ENCODE data around the gene INIP. TPM values are rescaled to one million over a fixed set of nuclear protein-coding genes. Genes with fewer than 3 reads are reported as not detected.

The INIP gene, protein sequence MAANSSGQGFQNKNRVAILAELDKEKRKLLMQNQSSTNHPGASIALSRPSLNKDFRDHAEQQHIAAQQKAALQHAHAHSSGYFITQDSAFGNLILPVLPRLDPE
- total RNA-seq (2012; rRNA removed): 17.7 and 19.7 TPM in 2 replicates

DNA sequence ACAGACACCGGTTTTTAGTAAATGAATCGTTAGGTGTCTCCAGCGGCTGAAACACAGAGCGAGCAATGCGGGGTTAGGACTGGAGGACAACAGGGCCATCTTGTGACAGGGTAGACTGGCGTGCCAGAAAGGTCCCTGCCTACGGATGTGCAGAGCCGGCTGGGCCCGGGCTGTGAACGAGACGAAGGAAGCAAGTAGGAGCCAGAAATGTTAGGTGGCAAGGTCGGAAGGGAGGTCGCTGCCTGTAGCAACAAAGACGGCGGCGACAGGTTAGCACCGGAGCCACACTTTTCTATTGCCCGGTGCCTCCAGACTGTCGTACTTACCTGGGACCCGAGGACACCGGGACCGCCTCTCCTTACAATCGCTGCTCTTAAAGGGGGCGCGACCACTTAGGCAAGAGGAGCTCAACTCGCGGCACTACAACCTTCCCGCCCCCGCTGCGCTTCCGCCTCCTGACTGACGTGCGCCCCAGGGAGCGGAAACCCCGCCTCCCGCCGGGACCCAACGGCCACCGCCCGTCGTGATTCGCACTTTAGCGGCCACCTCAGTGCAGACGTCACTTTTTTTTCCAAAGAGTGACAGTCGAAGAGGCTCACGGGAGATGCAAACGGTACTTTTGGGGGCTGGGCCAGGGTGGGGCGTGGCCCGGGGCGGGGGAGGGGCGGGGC is at the start of gene INIP:
Gene INIP, minus strand, starts transcription at position 457 of the 671 bp plus-strand sequence. CDS start 1,632 bp downstream, outside the sequence.
- Histone ChIP-seq H3K4me3 (ENCODE audit: low read length) (peak within 1 kb of the TSS; percentile 99), H3K4me2 (ENCODE audit: low read length) (peak within 1 kb of the TSS; percentile 89), H3K27me3 (ENCODE audit: control insufficient read depth, insufficient read depth, low read length) (no peaks in the 10 kb centered on the region), H3K4me1 (ENCODE audit: control insufficient read depth, insufficient read depth, low read length) (peaks cover 5% of the 10 kb centered on the region), H3K9me3 (replicated peaks; ENCODE audit: low read length) (no peaks in the 10 kb centered on the region), H3K36me3 (ENCODE audit: insufficient read depth, low read length) (no peaks in the 10 kb centered on the region), H3K9ac (ENCODE audit: low read depth, low read length) (peak within 1 kb of the TSS; percentile 96)

DNA sequence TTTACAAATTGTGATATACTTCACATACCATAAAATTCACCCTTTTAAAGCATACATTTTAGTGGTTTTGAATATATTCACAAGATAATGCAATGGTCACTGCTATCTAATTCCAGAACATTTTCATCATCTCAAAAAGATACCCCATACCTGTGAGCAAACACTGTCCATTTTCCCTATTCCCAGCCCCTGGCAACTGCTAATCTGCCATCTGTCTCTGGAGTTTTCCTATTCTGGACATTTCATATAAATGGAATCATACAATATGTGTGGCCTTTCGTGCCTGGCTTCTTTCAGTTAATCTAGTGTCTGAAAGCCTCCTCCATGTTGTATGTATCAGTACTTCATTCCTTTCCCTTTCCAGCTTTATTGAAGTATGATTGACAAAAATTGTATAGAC is 47.4 kb upstream of the INIP start:
- Histone ChIP-seq H3K36me3 (ENCODE audit: insufficient read depth, low read length) (no peaks in the 10 kb centered on the region), H3K4me3 (ENCODE audit: low read length) (no peak overlapping the region)

DNA sequence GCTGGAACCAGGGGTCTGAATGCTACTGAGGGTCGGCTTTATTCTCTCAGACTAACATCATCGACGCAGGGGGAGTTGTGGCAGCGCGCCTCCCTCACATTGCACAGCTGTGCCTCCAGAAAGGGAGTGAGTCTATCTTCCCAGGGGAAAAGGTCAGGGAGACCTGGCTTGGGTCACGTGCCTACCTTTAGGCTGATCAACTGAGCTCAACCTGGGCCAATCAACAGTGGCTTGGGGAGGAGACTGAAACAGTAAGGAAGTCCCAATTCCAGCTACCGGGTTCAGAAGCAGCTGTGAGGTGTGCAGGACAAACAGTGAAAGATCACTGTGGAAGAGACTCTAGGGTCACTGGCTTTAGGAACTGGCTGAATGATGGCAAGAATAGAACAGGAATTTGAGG is 46.9 kb upstream of the INIP start:
- no peaks in the 10 kb centered on the region for H3K9me3 ChIP-seq (replicated peaks; ENCODE audit: low read length)
- H3K4me3 ChIP-seq (ENCODE audit: low read length): no peak overlapping the region
- H3K4me1 ChIP-seq (ENCODE audit: control insufficient read depth, insufficient read depth, low read length): peaks cover 12% of the 10 kb centered on the region
- H3K4me2 ChIP-seq (ENCODE audit: low read length): no peak overlapping the region
- no peak overlapping the region for H3K9ac ChIP-seq (ENCODE audit: low read depth, low read length)
- no peaks in the 10 kb centered on the region for H3K27me3 ChIP-seq (ENCODE audit: control insufficient read depth, insufficient read depth, low read length)
- H3K36me3 ChIP-seq (ENCODE audit: insufficient read depth, low read length): no peaks in the 10 kb centered on the region

More for the DNA sequence above, 47.4 kb upstream of the INIP start:
- Histone ChIP-seq H3K4me2 (ENCODE audit: low read length) (no peak overlapping the region), H3K27me3 (ENCODE audit: control insufficient read depth, insufficient read depth, low read length) (no peaks in the 10 kb centered on the region), H3K9ac (ENCODE audit: low read depth, low read length) (no peak overlapping the region), H3K9me3 (replicated peaks; ENCODE audit: low read length) (no peaks in the 10 kb centered on the region), H3K4me1 (ENCODE audit: control insufficient read depth, insufficient read depth, low read length) (peaks cover 12% of the 10 kb centered on the region)

DNA sequence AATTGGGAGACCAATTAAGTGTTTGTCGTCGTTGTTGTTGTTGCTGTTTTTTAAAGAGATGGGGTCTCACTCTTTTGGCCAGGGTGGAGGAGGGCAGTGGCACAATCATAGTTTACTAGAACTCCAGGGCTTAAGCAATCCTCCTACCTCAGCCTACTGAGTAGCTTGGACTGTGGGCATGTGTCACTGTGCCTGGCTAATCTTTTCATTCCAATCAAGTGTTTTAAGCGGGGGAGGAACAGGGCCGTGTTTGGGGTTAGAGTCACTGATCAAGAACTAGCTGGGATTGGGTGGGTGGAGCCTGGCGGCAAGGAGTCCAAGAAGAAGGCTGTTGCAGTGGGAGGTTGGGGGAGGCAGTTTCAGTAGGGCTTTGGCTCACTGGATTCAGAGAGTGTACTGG is 46.4 kb upstream of the INIP start:
- Histone ChIP-seq H3K4me3 (ENCODE audit: low read length) (no peak overlapping the region), H3K36me3 (ENCODE audit: insufficient read depth, low read length) (no peaks in the 10 kb centered on the region), H3K9ac (ENCODE audit: low read depth, low read length) (no peak overlapping the region)

DNA sequence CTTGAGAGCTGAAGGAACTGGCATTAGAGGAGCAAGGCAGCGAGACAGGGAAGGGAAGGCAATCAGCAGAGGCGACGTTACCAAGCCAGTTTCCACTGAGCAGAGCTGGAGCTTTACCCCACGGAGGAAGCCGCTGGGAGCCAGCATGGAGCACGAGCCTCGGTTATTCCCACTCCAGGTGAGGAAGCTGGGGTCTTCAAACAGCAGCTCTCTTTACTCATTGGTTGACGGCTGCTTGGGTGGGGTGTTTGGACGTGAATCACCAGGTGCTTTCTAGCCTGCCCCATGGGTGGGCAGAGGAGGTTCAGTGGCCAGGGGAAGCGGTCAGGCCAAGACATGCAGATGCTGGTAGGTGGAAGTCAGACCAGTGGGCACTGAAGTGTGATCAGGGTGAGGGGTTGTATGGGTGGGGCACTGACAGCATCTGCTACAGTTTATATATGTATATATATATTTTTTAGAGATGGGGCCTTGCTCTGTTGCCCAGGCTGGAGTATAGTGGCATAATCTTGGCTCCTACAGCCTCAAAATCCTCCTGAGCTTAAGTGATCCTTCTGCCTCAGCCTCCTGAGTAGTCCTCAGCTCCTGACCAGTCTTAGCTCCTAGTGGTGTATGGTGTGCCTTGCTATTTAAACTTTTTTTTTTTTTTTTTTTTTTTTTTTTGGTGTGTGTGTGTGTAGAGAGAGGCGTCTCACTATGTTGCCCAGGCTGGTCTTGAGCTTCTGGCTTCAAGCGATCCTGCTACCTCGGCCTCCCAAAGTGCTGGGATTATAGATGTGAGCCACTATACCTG is 45.0 kb upstream of the INIP start:
- H3K27me3 ChIP-seq (ENCODE audit: control insufficient read depth, insufficient read depth, low read length): no peaks in the 10 kb centered on the region
- H3K9me3 ChIP-seq (replicated peaks; ENCODE audit: low read length): no peaks in the 10 kb centered on the region
- H3K4me2 ChIP-seq (ENCODE audit: low read length): no peak overlapping the region
- no peaks in the 10 kb centered on the region for H3K36me3 ChIP-seq (ENCODE audit: insufficient read depth, low read length)
- no peak overlapping the region for H3K9ac ChIP-seq (ENCODE audit: low read depth, low read length)
- no peak overlapping the region for H3K4me3 ChIP-seq (ENCODE audit: low read length)
- H3K4me1 ChIP-seq (ENCODE audit: control insufficient read depth, insufficient read depth, low read length): peaks cover 12% of the 10 kb centered on the region

More for the DNA sequence above, 46.4 kb upstream of the INIP start:
- no peaks in the 10 kb centered on the region for H3K27me3 ChIP-seq (ENCODE audit: control insufficient read depth, insufficient read depth, low read length)
- no peaks in the 10 kb centered on the region for H3K9me3 ChIP-seq (replicated peaks; ENCODE audit: low read length)
- H3K4me1 ChIP-seq (ENCODE audit: control insufficient read depth, insufficient read depth, low read length): peaks cover 12% of the 10 kb centered on the region
- no peak overlapping the region for H3K4me2 ChIP-seq (ENCODE audit: low read length)

DNA sequence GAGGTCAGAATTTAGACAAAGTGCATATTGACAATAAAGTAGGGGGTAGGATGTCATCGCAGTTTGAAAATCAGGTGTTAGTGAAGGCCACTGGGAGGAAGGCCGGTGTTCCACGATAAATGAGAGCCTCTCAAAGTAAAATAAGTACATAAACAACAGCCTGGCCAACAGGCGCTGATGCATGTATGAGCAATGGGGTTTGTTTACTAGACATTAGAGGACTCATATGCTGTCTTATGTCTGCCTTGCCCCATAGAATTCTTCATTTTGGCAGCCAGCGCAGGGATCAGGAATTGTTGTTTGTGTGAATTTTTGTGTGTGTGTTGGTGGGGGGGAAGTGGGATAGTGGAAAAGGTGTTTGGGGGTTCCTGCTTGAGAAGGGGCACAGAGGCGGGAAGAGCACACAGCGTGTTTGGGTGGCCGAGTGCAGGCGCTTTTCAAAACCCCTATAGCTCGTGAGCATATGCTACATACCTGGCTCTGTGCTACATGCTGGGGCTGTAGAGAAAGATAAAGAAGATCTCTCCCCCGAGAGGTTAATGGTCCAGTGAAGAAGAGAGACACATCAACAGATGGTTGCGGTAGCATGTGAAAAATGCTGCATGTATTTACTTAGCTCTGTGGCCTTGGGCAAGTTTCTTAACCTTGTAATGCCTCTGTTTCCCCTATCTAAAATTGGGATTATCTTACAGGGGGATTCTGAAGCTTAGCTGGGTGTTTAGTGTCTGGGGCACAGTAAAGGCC is 44.2 kb upstream of the INIP start:
- Histone ChIP-seq H3K36me3 (ENCODE audit: insufficient read depth, low read length) (no peaks in the 10 kb centered on the region), H3K4me2 (ENCODE audit: low read length) (no peak overlapping the region), H3K27me3 (ENCODE audit: control insufficient read depth, insufficient read depth, low read length) (no peaks in the 10 kb centered on the region), H3K4me1 (ENCODE audit: control insufficient read depth, insufficient read depth, low read length) (peaks cover 12% of the 10 kb centered on the region), H3K9me3 (replicated peaks; ENCODE audit: low read length) (no peaks in the 10 kb centered on the region), H3K9ac (ENCODE audit: low read depth, low read length) (no peak overlapping the region), H3K4me3 (ENCODE audit: low read length) (no peak overlapping the region)

DNA sequence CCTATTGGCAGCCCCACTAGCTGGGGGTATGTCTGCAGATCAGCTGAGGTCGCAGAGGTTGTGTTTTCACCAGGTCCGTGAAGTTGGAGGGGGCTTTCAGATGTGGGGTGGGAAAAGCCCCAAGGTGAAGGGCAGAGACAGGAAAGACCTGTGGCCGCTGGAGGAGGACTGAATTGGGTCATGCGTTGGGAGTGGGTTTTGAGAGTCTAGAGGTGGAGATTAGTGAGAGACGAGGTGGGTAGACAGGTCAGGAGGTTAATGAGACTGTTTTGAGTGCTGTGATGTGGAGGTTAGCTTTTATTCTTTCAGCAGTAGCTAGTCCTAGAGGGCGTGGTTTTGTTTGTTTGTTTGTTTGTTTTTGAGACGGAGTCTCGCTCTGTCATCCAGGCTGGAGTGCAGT is 42.9 kb upstream of the INIP start:
- Histone ChIP-seq H3K9ac (ENCODE audit: low read depth, low read length) (no peak overlapping the region), H3K4me1 (ENCODE audit: control insufficient read depth, insufficient read depth, low read length) (peaks cover 12% of the 10 kb centered on the region), H3K9me3 (replicated peaks; ENCODE audit: low read length) (no peaks in the 10 kb centered on the region), H3K4me3 (ENCODE audit: low read length) (no peak overlapping the region), H3K36me3 (ENCODE audit: insufficient read depth, low read length) (no peaks in the 10 kb centered on the region), H3K27me3 (ENCODE audit: control insufficient read depth, insufficient read depth, low read length) (no peaks in the 10 kb centered on the region), H3K4me2 (ENCODE audit: low read length) (no peak overlapping the region)

DNA sequence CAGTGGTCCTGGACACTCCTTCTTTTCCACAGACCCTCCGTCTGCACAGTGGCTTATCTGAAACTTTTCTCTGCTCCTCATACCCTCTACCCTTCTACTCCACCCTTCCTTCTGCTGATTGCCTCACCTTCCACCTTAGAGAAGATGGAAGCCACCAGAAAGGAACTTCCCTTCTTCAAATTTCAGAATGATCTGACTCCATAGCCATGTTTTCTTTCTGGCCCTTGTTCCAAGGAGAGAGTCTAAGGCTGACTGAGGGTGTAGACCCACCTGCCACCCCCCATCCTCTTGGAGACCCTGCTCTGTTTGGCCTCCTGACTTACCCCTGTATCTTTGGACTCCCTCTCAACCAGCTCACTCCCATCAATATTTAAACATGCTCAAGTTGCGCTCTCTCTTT is 40.0 kb upstream of the INIP start:
- H3K27me3 ChIP-seq (ENCODE audit: control insufficient read depth, insufficient read depth, low read length): no peaks in the 10 kb centered on the region
- no peaks in the 10 kb centered on the region for H3K36me3 ChIP-seq (ENCODE audit: insufficient read depth, low read length)
- H3K9ac ChIP-seq (ENCODE audit: low read depth, low read length): no peak overlapping the region
- H3K4me3 ChIP-seq (ENCODE audit: low read length): no peak overlapping the region
- H3K9me3 ChIP-seq (replicated peaks; ENCODE audit: low read length): no peaks in the 10 kb centered on the region
- peaks cover 23% of the 10 kb centered on the region for H3K4me1 ChIP-seq (ENCODE audit: control insufficient read depth, insufficient read depth, low read length)
- H3K4me2 ChIP-seq (ENCODE audit: low read length): no peak overlapping the region

DNA sequence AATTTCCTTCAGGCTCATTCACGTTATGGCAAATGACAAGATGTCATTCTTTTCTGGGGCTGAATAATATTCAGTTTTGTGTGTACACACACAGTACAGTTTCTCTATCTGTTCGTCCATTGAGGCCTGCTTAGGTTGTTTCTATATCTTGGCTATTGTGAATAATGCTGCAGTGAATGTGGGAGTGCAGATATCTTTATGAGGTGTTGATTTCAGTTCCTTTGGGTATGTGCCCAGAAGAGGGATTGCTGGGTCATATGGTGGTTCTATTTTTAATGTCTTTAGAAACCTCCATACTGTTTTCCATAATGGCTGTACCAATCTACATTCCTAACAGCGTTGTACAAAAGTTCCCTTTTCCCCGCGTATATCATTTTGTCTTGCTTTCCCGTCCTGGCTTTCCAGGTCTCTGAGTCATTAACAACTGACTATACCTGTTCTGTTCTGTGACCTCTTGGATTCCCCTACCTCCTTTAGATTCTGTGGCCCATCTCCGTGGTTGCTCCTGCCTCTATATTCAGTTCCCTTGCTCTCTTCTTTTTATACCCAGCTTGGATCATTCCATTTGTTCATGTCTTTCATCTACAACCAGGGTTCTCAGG is 39.5 kb upstream of the INIP start:
- Histone ChIP-seq H3K9me3 (replicated peaks; ENCODE audit: low read length) (no peaks in the 10 kb centered on the region), H3K27me3 (ENCODE audit: control insufficient read depth, insufficient read depth, low read length) (no peaks in the 10 kb centered on the region), H3K4me3 (ENCODE audit: low read length) (no peak overlapping the region), H3K4me2 (ENCODE audit: low read length) (no peak overlapping the region), H3K9ac (ENCODE audit: low read depth, low read length) (no peak overlapping the region), H3K4me1 (ENCODE audit: control insufficient read depth, insufficient read depth, low read length) (peaks cover 29% of the 10 kb centered on the region), H3K36me3 (ENCODE audit: insufficient read depth, low read length) (no peaks in the 10 kb centered on the region)

DNA sequence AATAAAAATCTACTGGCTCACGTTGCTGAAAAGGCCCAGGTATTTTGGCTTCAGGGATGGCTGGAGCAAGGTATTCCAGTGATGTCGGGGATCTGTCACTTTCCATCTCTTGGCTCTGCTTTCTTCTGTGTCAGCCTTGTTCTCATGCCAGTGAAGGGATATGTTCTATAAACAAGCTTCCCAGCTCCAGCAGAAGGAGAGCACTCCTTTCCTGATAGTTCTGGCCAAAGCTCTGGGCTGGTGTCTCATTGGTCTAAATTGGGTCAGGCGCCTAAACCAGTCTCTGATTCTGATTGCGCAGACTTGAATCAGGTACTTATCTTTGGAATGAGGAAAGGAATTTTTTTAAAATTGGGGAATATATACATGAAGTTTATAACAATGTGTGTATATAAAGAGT is 37.8 kb upstream of the INIP start:
- Histone ChIP-seq H3K27me3 (ENCODE audit: control insufficient read depth, insufficient read depth, low read length) (no peaks in the 10 kb centered on the region), H3K36me3 (ENCODE audit: insufficient read depth, low read length) (no peaks in the 10 kb centered on the region), H3K4me1 (ENCODE audit: control insufficient read depth, insufficient read depth, low read length) (peaks cover 39% of the 10 kb centered on the region), H3K4me2 (ENCODE audit: low read length) (no peak overlapping the region), H3K9ac (ENCODE audit: low read depth, low read length) (no peak overlapping the region), H3K4me3 (ENCODE audit: low read length) (no peak overlapping the region), H3K9me3 (replicated peaks; ENCODE audit: low read length) (no peaks in the 10 kb centered on the region)

DNA sequence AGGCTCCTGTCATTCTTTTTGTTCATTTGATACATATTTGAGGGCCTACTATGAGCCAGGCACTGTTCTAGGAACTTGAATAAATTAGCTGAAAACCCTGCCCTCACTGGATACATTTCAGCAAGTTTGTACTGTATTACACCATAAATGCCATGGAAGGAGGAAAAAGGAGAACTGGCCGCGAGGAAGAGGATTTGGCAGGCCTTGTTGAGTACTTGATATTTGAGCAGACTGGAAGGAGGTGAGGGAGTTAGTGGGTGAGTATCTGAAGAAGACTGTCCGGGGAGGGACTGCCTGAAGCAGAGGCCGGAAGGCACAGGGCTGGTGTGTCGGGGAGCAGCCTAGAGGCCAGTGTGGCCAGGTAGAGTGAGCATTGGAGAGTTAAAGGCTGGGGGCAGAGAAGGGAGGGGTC is 37.1 kb upstream of the INIP start:
- Histone ChIP-seq H3K27me3 (ENCODE audit: control insufficient read depth, insufficient read depth, low read length) (no peaks in the 10 kb centered on the region), H3K9me3 (replicated peaks; ENCODE audit: low read length) (no peaks in the 10 kb centered on the region), H3K4me3 (ENCODE audit: low read length) (no peak overlapping the region), H3K36me3 (ENCODE audit: insufficient read depth, low read length) (no peaks in the 10 kb centered on the region), H3K4me2 (ENCODE audit: low read length) (peak overlapping the region; percentile 31), H3K9ac (ENCODE audit: low read depth, low read length) (no peak overlapping the region), H3K4me1 (ENCODE audit: control insufficient read depth, insufficient read depth, low read length) (peaks cover 42% of the 10 kb centered on the region)

Data from skeletal muscle satellite cell (primary cell).